Large intestine (tissue), 3 donors: ENCODE data around the gene GPN2. TPM values are rescaled to one million over a fixed set of nuclear protein-coding genes. Genes with fewer than 3 reads are reported as not detected.
A peak's percentile ranks its signal among the peaks of the same experiment; 100 is the strongest.

Experiments
- DNase-seq, 2 donors: peaks; one replicate each; pipeline versions ENCODE4 v3.0.0 to v3.0.0-alpha.2; 2013
- H3K27ac ChIP-seq: one replicate; pipeline ENCODE4 v1.5.1; 2013; ENCODE audit warnings: low read length
- H3K27me3 ChIP-seq: 2 replicates; pipeline ENCODE4 v1.6.1; 2013; ENCODE audit warnings: low read length; ENCODE audit not compliant: control insufficient read depth, insufficient read depth
- H3K36me3 ChIP-seq: 2 replicates; pipeline ENCODE4 v1.6.1; 2013; ENCODE audit warnings: low read length; ENCODE audit not compliant: control insufficient read depth, insufficient read depth
- H3K4me1 ChIP-seq: one replicate; pipeline ENCODE4 v1.6.1; 2013; ENCODE audit warnings: low read length; ENCODE audit not compliant: control insufficient read depth, insufficient read depth
- H3K4me3 ChIP-seq: one replicate; pipeline ENCODE4 v1.5.1; 2013; ENCODE audit warnings: low read length
- H3K9me3 ChIP-seq: one replicate; pipeline ENCODE4 v1.6.1; 2013; ENCODE audit warnings: mild to moderate bottlenecking, low read depth, low read length, moderate library complexity; ENCODE audit not compliant: control insufficient read depth
- WGBS: methylation state at CpG from one replicate; pipeline ENCODE4 v1.1.5; 2013; ENCODE audit warnings: low lambda C conversion rate; ENCODE audit not compliant: insufficient coverage; 5-methylcytosine and 5-hydroxymethylcytosine counted together
- polyA plus RNA-seq: library from polyadenylated mRNA; unstranded; fragments of 120-200 nt; gene quantifications from one replicate; pipeline ENCODE4 v1.2.1, GENCODE V29; 2013

The GPN2 gene
- polyA plus RNA-seq, 1 donor, result 28.5 TPM

DNA sequence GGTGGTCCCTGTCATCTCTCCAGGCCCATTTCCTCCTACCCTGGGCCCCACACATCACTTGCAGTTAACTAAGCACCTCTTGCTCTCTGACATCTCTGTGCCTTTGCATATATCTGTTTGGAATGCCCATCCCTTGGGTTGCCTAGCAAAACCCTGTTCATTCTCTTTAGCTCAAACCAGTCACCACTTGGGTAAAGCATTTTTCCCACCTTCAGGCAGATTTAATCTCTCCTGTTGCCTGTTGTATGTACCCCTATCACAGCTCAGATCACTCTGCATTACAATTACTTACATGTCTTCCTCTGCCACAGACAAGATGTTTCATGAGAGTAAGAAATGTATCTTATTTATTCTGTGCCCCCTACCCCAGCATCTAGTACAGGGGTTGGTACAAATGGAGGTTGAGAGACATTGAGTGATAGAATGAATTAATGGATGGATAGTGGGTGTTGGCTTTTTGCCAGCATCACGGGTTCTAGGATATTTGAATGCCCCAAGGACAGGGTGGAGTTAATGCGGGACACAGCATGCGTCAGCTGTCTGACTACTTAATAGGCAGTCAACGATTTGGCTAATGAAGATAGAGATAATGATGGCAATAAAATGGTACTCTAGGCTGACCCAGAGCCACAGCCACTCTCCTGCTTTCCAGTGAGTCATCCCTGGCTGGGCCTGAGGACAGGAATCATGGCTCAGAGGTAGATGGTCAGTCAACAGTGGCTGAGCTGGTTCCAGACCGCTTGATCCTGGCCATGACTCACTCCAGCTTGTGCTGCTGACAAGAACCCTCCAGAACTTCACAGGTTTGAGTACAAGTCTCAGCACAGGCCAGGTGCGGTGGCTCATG lies 17.2 kb upstream of the GPN2 start:
- no peak overlapping the region for H3K4me3 ChIP-seq
- H3K27ac ChIP-seq, result peak overlapping the region; percentile 21
- peaks cover 19% of the 10 kb centered on the region for H3K36me3 ChIP-seq
- peak; percentile 76 to 87 for DNase-seq
- no peaks in the 10 kb centered on the region for H3K27me3 ChIP-seq
- 50% methylated on average over 2 of the region's 6 CpGs for WGBS
- no peaks in the 10 kb centered on the region for H3K9me3 ChIP-seq
- peaks cover 20% of the 10 kb centered on the region for H3K4me1 ChIP-seq

DNA sequence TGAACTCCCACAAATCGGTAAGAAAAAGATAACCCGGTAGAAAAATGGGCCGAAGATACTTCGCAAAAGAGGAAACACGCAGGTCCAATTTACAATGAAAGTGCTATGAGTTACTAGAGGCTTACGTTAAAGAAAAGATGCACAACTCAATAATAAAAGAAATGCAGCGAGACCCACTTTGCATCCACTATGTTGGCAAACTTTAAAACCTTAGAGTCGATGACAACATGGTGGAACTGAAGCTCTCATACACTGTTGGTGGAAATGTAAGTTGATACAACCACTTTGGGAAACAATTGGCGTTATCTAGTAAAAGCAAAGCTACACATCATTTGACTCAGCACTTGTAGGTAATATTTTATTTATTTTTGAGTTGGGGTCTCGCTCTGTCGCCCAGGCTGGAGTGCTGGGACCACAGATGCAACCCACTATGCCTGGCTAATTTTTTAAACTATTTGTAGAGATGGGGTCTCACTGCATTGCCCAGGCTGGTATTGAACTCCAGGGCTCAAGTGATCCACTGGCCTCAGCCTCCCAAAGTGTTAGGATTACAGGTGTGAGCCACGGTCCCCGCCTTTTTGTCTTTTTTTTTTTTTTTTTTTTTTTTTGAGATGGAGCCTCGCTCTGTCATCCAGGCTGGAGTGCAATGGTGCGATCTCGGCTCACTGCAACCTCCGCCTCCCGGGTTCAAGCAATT lies 10.9 kb upstream of the GPN2 start:
- peaks cover 15% of the 10 kb centered on the region for H3K36me3 ChIP-seq
- no peaks in the 10 kb centered on the region for H3K9me3 ChIP-seq
- H3K4me3 ChIP-seq, result peak overlapping the region; percentile 68
- peak overlapping the region; percentile 79 for H3K27ac ChIP-seq
- H3K4me1 ChIP-seq, result peaks cover 19% of the 10 kb centered on the region
- no peak for DNase-seq
- no peaks in the 10 kb centered on the region for H3K27me3 ChIP-seq
- 34% methylated on average over 6 of the region's 18 CpGs for WGBS

DNA sequence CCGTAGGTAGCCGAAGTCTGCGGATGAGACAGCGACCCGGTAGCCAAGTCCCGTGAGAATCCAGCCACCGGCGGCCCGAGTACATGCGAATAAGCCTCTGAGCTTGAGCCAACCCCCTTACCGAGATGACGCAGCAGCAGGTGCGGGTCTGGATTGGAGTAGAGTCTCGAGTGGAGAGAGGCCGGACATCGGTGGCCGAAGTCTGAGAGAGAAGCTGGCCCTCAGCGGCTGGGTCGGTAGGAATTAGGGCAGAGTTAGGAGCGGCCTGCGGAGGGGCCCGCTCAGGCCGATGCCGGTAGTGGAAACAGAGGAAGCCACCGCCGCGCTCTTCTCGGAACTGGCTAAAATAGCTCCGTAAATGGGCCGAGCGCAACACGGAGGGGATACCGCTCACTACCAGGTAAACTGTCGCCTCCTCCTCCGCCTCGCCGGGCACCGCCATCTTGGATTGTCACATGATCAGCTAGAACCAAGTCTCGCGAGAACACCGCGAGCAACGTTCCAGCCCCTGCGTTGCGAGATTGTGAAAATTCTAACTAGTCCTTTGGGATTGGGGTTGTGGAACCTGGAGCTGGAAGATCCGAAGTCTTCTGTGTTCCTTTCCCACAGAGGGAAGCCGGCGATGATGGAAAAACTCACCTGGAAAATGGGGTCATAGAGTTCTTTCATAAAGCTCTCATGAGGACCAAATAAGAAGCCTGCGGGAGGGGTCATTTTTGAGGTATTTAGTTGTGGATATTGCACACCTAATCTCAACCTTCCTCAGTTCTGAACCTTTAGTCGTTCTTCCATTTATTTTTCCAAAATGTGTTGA lies 10.1 kb upstream of the GPN2 start, which contains the start of gene GPATCH3:
GPATCH3 (minus strand) TSS at position 467 of the 814 bp plus-strand sequence; CDS start at position 442, 25 bp downstream.
- peak within 1 kb of the TSS; percentile 68 for H3K4me3 ChIP-seq
- WGBS, result 20% methylated on average over 1 of the region's 50 CpGs

GRCh38 chr1:26897351-26897750 lies 7.3 kb upstream of the GPN2 start:
- Histone ChIP-seq H3K36me3 (peaks cover 50% of the 10 kb centered on the region), H3K4me3 (no peak overlapping the region), H3K27me3 (no peaks in the 10 kb centered on the region), H3K4me1 (peaks cover 12% of the 10 kb centered on the region), H3K9me3 (no peaks in the 10 kb centered on the region), H3K27ac (no peak overlapping the region)
- DNase-seq, result no peak
- no CpG with 5 or more reads among the region's 9 CpGs for WGBS

More for the DNA sequence above, 10.1 kb upstream of the GPN2 start, which contains the start of gene GPATCH3:
- DNase-seq, result peak; percentile 91 to 92
- H3K4me1 ChIP-seq, result peaks cover 19% of the 10 kb centered on the region
- H3K27me3 ChIP-seq, result no peaks in the 10 kb centered on the region
- H3K36me3 ChIP-seq, result peaks cover 21% of the 10 kb centered on the region
- H3K9me3 ChIP-seq, result no peaks in the 10 kb centered on the region
- peak within 1 kb of the TSS; percentile 79 for H3K27ac ChIP-seq

DNA sequence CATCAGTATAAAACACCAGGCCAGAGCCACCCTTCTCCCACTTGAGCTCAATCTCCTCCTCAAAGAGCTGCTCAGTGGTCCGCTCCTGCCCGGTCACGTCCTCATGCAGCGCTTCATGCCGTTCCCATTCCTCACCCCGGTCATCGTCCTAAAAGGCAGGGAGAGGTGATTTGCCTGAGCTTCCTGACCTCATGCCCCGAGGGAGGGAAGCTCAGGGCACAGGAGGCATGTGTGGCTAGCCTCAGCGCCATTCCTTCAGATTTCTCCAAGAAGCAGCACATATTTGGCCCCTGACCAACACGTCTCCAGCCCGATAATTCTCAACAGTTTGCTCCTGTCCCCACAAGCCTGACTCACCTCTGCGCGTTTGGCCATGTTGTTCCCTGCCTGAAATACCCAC lies 4.2 kb upstream of the GPN2 start:
- no peak overlapping the region for H3K27ac ChIP-seq
- H3K9me3 ChIP-seq, result no peaks in the 10 kb centered on the region
- H3K4me3 ChIP-seq, result no peak overlapping the region
- no CpG with 5 or more reads among the region's 13 CpGs for WGBS
- DNase-seq, result no peak
- H3K4me1 ChIP-seq, result peaks cover 20% of the 10 kb centered on the region
- no peaks in the 10 kb centered on the region for H3K27me3 ChIP-seq
- peaks cover 54% of the 10 kb centered on the region for H3K36me3 ChIP-seq

DNA sequence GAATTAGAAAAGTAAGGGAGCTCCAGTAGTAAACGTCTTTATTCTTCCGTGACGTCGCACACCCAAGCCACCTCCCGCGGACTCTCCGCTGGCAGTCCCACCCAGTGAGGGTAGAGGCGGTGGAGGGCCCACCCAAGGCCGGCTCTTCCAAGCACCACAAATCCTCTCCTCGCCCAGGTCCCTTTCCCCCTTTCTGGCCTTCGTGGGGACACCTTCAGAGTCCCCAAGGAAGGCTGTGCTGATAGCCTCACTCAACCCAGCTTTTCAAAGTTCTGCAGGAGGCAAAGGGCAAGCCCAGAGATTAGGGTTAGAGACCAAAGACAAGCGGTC lies 349 bp upstream of the GPN2 start:
- Histone ChIP-seq H3K27ac (peak overlapping the region; percentile 96), H3K4me3 (peak overlapping the region; percentile 85), H3K36me3 (peaks cover 58% of the 10 kb centered on the region), H3K4me1 (peaks cover 18% of the 10 kb centered on the region), H3K9me3 (no peaks in the 10 kb centered on the region), H3K27me3 (no peaks in the 10 kb centered on the region)
- WGBS, result no CpG with 5 or more reads among the region's 12 CpGs
- DNase-seq, result no peak

DNA sequence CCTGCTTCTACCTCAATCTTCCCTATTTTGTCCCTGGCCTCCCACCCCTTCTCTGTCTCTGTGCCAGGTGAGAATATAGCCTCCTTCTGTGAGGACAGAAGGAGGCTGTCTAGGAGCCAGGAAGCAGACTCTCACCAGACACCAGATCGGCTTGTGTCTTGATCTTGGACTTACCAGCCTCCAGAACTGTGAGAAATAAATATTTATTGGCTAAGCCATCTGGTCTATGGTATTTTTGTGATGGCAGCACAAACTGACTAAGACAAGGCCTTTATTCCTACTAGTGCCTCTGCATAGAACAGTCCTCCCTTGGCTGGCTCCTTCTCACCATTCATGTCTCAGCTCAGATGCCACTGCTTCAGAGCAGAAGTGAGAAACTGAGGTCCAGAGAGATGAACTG lies 1.9 kb downstream of the GPN2 start:
- DNase-seq, result no peak
- Histone ChIP-seq H3K36me3 (peaks cover 56% of the 10 kb centered on the region), H3K4me1 (peaks cover 18% of the 10 kb centered on the region), H3K9me3 (no peaks in the 10 kb centered on the region), H3K4me3 (no peak overlapping the region), H3K27me3 (no peaks in the 10 kb centered on the region), H3K27ac (no peak overlapping the region)
- WGBS, result no CpG with 5 or more reads among the region's 1 CpG

- no peaks in the 10 kb centered on the region for H3K27me3 ChIP-seq
- H3K4me3 ChIP-seq, result no peak overlapping the region
- DNase-seq, result no peak
- no peak overlapping the region for H3K27ac ChIP-seq
- H3K4me1 ChIP-seq, result peaks cover 18% of the 10 kb centered on the region
- no peaks in the 10 kb centered on the region for H3K9me3 ChIP-seq
- WGBS, result no CpG with 5 or more reads among the region's 1 CpG
- H3K36me3 ChIP-seq, result peaks cover 55% of the 10 kb centered on the region
Measured at GRCh38 chr1:26887125-26887524, 3.0 kb downstream of the GPN2 start.

DNA sequence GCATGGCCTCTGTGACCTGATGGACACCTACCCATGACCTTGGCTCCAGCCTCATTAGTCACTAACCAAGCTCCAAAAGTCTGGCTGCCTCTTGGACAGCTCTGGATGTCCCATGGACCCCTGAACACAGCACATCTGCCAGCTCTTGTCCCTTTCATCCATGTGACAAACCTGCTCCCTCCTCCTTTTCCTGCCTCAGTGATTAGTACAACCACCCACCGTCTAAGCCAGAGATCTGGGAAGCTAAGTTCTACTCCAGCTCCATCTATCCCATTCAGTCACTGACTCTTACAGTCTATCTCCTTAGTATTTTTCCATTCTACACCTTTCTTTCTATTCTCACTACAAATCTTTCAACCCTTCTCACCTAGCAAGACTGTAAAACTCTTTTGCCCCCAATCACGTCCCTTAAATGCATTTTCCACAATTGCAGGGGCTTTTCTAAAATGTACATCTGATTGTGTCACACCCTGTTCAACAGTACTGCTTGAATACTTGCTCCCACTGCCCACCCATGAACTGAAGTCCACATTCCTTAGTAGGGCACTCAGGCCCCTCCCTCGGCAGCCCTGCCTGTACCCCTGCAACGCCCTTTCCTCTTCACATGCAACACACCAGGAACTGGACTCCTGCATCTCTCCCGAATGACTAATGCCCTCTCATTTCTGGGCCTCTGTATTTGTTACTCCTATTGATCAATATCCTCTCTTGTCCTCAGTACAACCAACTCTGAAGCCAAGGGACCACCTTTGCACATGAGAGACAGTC lies 7.2 kb downstream of the GPN2 start:
- Histone ChIP-seq H3K4me1 (no peaks in the 10 kb centered on the region), H3K36me3 (peaks cover 77% of the 10 kb centered on the region), H3K27ac (no peak overlapping the region), H3K4me3 (no peak overlapping the region), H3K9me3 (no peaks in the 10 kb centered on the region), H3K27me3 (no peaks in the 10 kb centered on the region)
- WGBS, result 53% methylated on average over 2 of the region's 5 CpGs
- peak in 1 of 2 donors; percentile 51 for DNase-seq
